Thyroid gland (tissue), 4 donors: ENCODE measurements around the gene RSPH9. TPM values are rescaled to one million over a fixed set of nuclear protein-coding genes. Genes with fewer than 3 reads are reported as not detected.
"Not testable (repeated sequence)": the region's sequence is repeated elsewhere in the genome, so short reads cannot be mapped to it uniquely, and the experiment has no call there.

Source experiments
- DNase-seq, 2 donors: peaks; one replicate each; pipeline ENCODE4 v3.0.0-alpha.2; 2019
- H3K27ac ChIP-seq, 3 donors: fragments of 200-600 bp; sonication (generic); 1 replicate in 2 of 3; 2 replicates in 1 of 3; pipeline ENCODE4 v1.5.1; 2016 to 2019; ENCODE audit warnings: mild to moderate bottlenecking in 1 of 3, moderate library complexity in 1 of 3
- H3K27me3 ChIP-seq: fragments of 200-600 bp; sonication (generic); one replicate; pipeline ENCODE4 v1.5.1; 2019
- H3K36me3 ChIP-seq, 2 donors: fragments of 200-600 bp; sonication (generic); one replicate each; pipeline ENCODE4 v1.5.1; 2016 to 2019
- H3K4me1 ChIP-seq, 2 donors: fragments of 200-600 bp; sonication (generic); one replicate each; pipeline ENCODE4 v1.5.1; 2017 to 2019
- H3K4me3 ChIP-seq, 3 donors: fragments of 200-600 bp; sonication (generic); replicated peaks in 1 of 3; 1 replicate in 2 of 3; 2 replicates in 1 of 3; pipeline ENCODE4 v1.5.1; 2016; ENCODE audit warnings: mild to moderate bottlenecking in 1 of 3
- H3K9me3 ChIP-seq: fragments of 200-600 bp; sonication (generic); one replicate; pipeline ENCODE4 v1.5.1; 2017
- CTCF ChIP-seq, 6 experiments: fragments of 200-600 bp in 3 of 6; fragments of 450-650 bp in 3 of 6; sonication (generic) in 3 of 6; IDR thresholded peaks; one replicate each; pipeline ENCODE4 v1.5.1; 2016 to 2019; ENCODE audit warnings: antibody characterized with exemption in 6 of 6, mild to moderate bottlenecking in 2 of 6, inconsistent platforms in 1 of 6, moderate library complexity in 1 of 6
- POLR2A ChIP-seq, 2 donors: fragments of 450-650 bp; IDR thresholded peaks; one replicate each; pipeline ENCODE4 v1.6.1; 2017; ENCODE audit warnings: antibody characterized with exemption in 2 of 2, mild to moderate bottlenecking in 2 of 2, moderate library complexity in 1 of 2
- WGBS, 2 donors: methylation state at CpG; one replicate each; pipeline ENCODE4 v1.1.5; 2017; 5-methylcytosine and 5-hydroxymethylcytosine counted together
- intact Hi-C: fragments of 100-400 bp; cut with DNase I; formaldehyde crosslinking; loops from one replicate; pipeline ENCODE4 v1.15.1; 2023
- total RNA-seq, 4 donors: library from RNA; depleted of rRNA; stranded (reverse); fragments of >200 nt; gene quantifications; one replicate each; pipeline ENCODE4 v1.2.3, GENCODE V29; 2016

Gene RSPH9
- total RNA-seq, 4 donors from 2014 or later: 0.13 TPM; not detected in 3

DNA sequence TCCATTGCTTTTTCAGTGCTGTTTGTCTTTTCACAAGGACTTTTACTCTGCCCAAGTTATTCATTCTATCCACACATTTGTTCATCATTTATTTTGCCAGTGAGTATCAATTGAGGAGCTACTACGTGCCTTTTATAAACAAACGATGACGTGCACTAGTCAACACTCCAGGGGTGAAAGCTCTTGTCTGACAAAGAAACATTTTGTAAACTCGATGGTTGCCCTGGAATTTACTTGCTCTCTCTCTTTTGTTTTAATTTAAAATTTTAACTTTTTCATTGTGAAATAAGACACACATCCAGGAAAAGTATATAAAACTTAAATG lies 51.1 kb downstream of the RSPH9 start:
- no peak for DNase-seq
- Histone ChIP-seq H3K27me3 (no peaks in the 10 kb centered on the region), H3K36me3 (no peaks in the 10 kb centered on the region), H3K4me1 (peaks cover 33 to 44% of the 10 kb centered on the region in 2 donors), H3K4me3 (no peak overlapping the region), H3K9me3 (no peaks in the 10 kb centered on the region), H3K27ac (peak overlapping the region in 2 of 3 donors; percentile 71 to 95)
- 55 to 59% methylated on average over 4 of the region's 4 CpGs for WGBS, 2 donors
- TF ChIP-seq CTCF (IDR thresholded peaks at IDR 0.05) (no peak), POLR2A (IDR thresholded peaks at IDR 0.05) (no peak)
- intact Hi-C loops: no loop called here

- WGBS, 2 donors: 88 to 91% methylated on average over 3 of the region's 3 CpGs
- Histone ChIP-seq H3K27me3 (no peaks in the 10 kb centered on the region), H3K4me3 (no peak overlapping the region), H3K4me1 (peaks cover 44 to 59% of the 10 kb centered on the region in 2 donors), H3K27ac (peak overlapping the region in 1 of 3 donors; percentile 65), H3K36me3 (no peaks in the 10 kb centered on the region), H3K9me3 (no peaks in the 10 kb centered on the region)
- no peak for DNase-seq
- intact Hi-C loops: no loop called here
- TF ChIP-seq CTCF (IDR thresholded peaks at IDR 0.05) (no peak), POLR2A (IDR thresholded peaks at IDR 0.05) (no peak)
Measured at GRCh38 chr6:43697421-43697820, 52.6 kb downstream of the RSPH9 start.

GRCh38 chr6:43698584-43699349 lies 53.9 kb downstream of the RSPH9 start:
- H3K27ac ChIP-seq: peak overlapping the region; percentile 62 to 78 (median 65)
- no peaks in the 10 kb centered on the region for H3K9me3 ChIP-seq
- intact Hi-C loops: no loop called here
- H3K27me3 ChIP-seq: no peaks in the 10 kb centered on the region
- H3K36me3 ChIP-seq: no peaks in the 10 kb centered on the region
- no peak overlapping the region for H3K4me3 ChIP-seq
- DNase-seq: peak; percentile 88 to 92
- H3K4me1 ChIP-seq: peaks cover 54 to 71% of the 10 kb centered on the region in 2 donors
- TF ChIP-seq CTCF (IDR thresholded peaks at IDR 0.05) (no peak), POLR2A (IDR thresholded peaks at IDR 0.05) (peak in 1 of 2 donors; percentile 6)
- 20 to 30% methylated on average over 8 of the region's 8 CpGs for WGBS, 2 donors

- H3K4me1 ChIP-seq: peaks cover 54 to 74% of the 10 kb centered on the region in 2 donors
- H3K4me3 ChIP-seq: no peak overlapping the region
- no peaks in the 10 kb centered on the region for H3K9me3 ChIP-seq
- no peak for DNase-seq
- no peak for TF ChIP-seq POLR2A (IDR thresholded peaks at IDR 0.05)
- no peak for TF ChIP-seq CTCF (IDR thresholded peaks at IDR 0.05)
- 66 to 71% methylated on average over 7 of the region's 7 CpGs for WGBS, 2 donors
- no peaks in the 10 kb centered on the region for H3K36me3 ChIP-seq
- no peaks in the 10 kb centered on the region for H3K27me3 ChIP-seq
- intact Hi-C loops: no loop called here
- H3K27ac ChIP-seq: peak overlapping the region in 2 of 3 donors; percentile 65 to 78
Measured at GRCh38 chr6:43699564-43700186, 54.8 kb downstream of the RSPH9 start.

- DNase-seq, H3K27me3 ChIP-seq, H3K9me3 ChIP-seq, intact Hi-C loops, H3K36me3 ChIP-seq, H3K4me3 ChIP-seq: not testable (repeated sequence)
- 86 to 90% methylated on average over 10 of the region's 10 CpGs for WGBS, 2 donors
- Histone ChIP-seq H3K4me1 (peaks cover 51 to 77% of the 10 kb centered on the region in 2 donors), H3K27ac (peak overlapping the region in 2 of 3 donors; percentile 74 to 94)
Measured at GRCh38 chr6:43700939-43701560, 56.2 kb downstream of the RSPH9 start.
